HL-60/S4 treated with phorbol 12-myristate 13-acetate at 8.2 ng/mL for 4 days and 3 days (cell line): Measurements from ENCODE around the gene VWA1.
"Not testable (repeated sequence)": the region's sequence is repeated elsewhere in the genome, so short reads cannot be mapped to it uniquely, and the experiment has no call there.

Experiments
- in situ Hi-C: fragments of 300-500 bp; cut with MboI; formaldehyde crosslinking; loops from 2 replicates; pipeline ENCODE4 v1.15.0; 2022; ENCODE audit warnings: low sequenced_read_pairs

The VWA1 gene

GRCh38 chr1:1434824-1435105, 725 bp upstream of the VWA1 start:
- in situ Hi-C loops = no loop called here

- in situ Hi-C loops = no loop called here
These were observed 580 bp downstream of the VWA1 start for GRCh38 chr1:1435911-1436629.

GRCh38 chr1:1436630-1437032, 1.1 kb downstream of the VWA1 start:
- in situ Hi-C loops = no loop called here

- in situ Hi-C loops = no loop called here
These were observed 1.8 kb downstream of the VWA1 start for GRCh38 chr1:1437033-1437903.

- in situ Hi-C loops = no loop called here
These were observed 2.5 kb downstream of the VWA1 start for GRCh38 chr1:1437904-1438376.

GRCh38 chr1:1438531-1439381, 3.3 kb downstream of the VWA1 start:
- in situ Hi-C loops = no loop called here

- in situ Hi-C loops = no loop called here
These were observed 4.2 kb downstream of the VWA1 start for GRCh38 chr1:1439546-1440261.

- in situ Hi-C loops = no loop called here
These were observed 4.9 kb downstream of the VWA1 start for GRCh38 chr1:1440262-1441001.

GRCh38 chr1:1441002-1441888, 5.8 kb downstream of the VWA1 start:
- in situ Hi-C loops = no loop called here

- in situ Hi-C loops = no loop called here
These were observed 6.7 kb downstream of the VWA1 start for GRCh38 chr1:1442069-1442770.

- in situ Hi-C loops = not testable (repeated sequence)
These were observed 11.1 kb downstream of the VWA1 start for GRCh38 chr1:1446631-1447030.

GRCh38 chr1:1449099-1449739, 13.7 kb downstream of the VWA1 start, which contains the start of gene ATAD3C:
ATAD3C (plus strand) TSS chr1:1449689; CDS start chr1:1450684, 995 bp downstream.
- in situ Hi-C loops = no loop called here

- in situ Hi-C loops = not testable (repeated sequence)
These were observed 15.1 kb downstream of the VWA1 start for GRCh38 chr1:1450616-1451015.

GRCh38 chr1:1451696-1452364, 16.3 kb downstream of the VWA1 start:
- in situ Hi-C loops = no loop called here

- in situ Hi-C loops = not testable (repeated sequence)
These were observed 16.9 kb downstream of the VWA1 start for GRCh38 chr1:1452365-1452739.

- in situ Hi-C loops = no loop called here
These were observed 17.4 kb downstream of the VWA1 start for GRCh38 chr1:1452882-1453281.
